ENCODE data around the gene GRIP1. TPM values are rescaled to one million over a fixed set of nuclear protein-coding genes. Genes with fewer than 3 reads are reported as not detected.

The GRIP1 gene
- total and polyA plus RNA-seq, 2 experiments from 2014 or later, result 5.1 to 13.7 TPM

DNA sequence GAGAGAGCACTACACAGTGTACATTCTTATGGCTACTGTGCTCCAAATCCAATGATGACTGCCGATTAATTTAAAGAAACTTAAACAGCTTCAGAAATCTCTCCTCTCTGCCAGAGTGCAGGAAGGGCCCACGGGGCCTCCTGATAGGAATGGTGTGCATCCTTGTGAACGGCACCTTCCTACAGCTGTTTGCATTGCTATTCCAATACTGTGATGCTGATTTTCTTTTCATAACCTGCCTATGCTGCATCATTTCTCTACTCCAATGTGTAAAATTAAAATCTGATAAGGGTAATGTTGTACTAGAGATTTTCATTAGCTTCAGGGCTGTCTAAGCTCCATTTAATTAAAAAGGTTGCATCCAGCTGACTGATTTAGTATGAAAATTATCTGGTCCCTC is 217.5 kb downstream of the GRIP1 start:
- Histone ChIP-seq H3K79me2 (replicated peaks; ENCODE audit: insufficient read depth) (no peaks in the 10 kb centered on the region), H3K9me2 (ENCODE audit: insufficient read depth) (0 out of 2 replicates have a peak, but pooled peaks cover 4% of the 10 kb centered on the region), H3F3A (replicated peaks; ENCODE audit: low read depth) (no peaks in the 10 kb centered on the region), H3K4me3 (no peak overlapping the region), H3K27ac (ENCODE audit: low read depth) (no peak overlapping the region), H3K4me1 (ENCODE audit: insufficient read depth) (peaks cover 10% of the 10 kb centered on the region), H3K27me3 (ENCODE audit: insufficient read depth) (no peaks in the 10 kb centered on the region), H3K36me3 (ENCODE audit: insufficient read depth) (no peaks in the 10 kb centered on the region), H4K20me1 (replicated peaks; ENCODE audit: insufficient read depth) (no peaks in the 10 kb centered on the region), H2AFZ (no peak overlapping the region), H3K4me2 (no peak overlapping the region)
- H3K4me1 Mint-ChIP-seq, result peaks cover 5% of the 10 kb centered on the region; the same call in 1 of the 3 replicates
- no peaks in the 10 kb centered on the region for H3K36me3 Mint-ChIP-seq (ENCODE audit: low read depth)
- H3K4me3 Mint-ChIP-seq, result no peak overlapping the region
- peaks cover 3% of the 10 kb centered on the region for H3K27me3 Mint-ChIP-seq (ENCODE audit: insufficient read depth, low read depth, poor library complexity)
- H3K9me3 Mint-ChIP-seq, result no peaks in the 10 kb centered on the region
- DNase-seq (ENCODE audit: low spot score) (no peak), ATAC-seq (no peak)
- no peak overlapping the region for H3K27ac Mint-ChIP-seq
- TF ChIP-seq JUNB (IDR thresholded peaks at IDR 0.05; ENCODE audit: unreplicated experiment), result no peak
- no peak for TF ChIP-seq ZNF462 (CRISPR knock-in tag; IDR thresholded peaks at IDR 0.05)
- TF ChIP-seq, protein P1, sequence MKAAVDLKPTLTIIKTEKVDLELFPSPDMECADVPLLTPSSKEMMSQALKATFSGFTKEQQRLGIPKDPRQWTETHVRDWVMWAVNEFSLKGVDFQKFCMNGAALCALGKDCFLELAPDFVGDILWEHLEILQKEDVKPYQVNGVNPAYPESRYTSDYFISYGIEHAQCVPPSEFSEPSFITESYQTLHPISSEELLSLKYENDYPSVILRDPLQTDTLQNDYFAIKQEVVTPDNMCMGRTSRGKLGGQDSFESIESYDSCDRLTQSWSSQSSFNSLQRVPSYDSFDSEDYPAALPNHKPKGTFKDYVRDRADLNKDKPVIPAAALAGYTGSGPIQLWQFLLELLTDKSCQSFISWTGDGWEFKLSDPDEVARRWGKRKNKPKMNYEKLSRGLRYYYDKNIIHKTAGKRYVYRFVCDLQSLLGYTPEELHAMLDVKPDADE (IDR thresholded peaks at IDR 0.05), result no peak
- no peak for TF ChIP-seq EZH2 (IDR thresholded peaks at IDR 0.05; ENCODE audit: low read depth, unreplicated experiment)
- no peak for TF ChIP-seq ZNF114 (CRISPR knock-in tag; IDR thresholded peaks at IDR 0.05)
- TF ChIP-seq STAT1 (IDR thresholded peaks at IDR 0.05; ENCODE audit: unreplicated experiment), result no peak
- no peak for TF ChIP-seq REST (IDR thresholded peaks at IDR 0.05; ENCODE audit: unreplicated experiment)
- TF ChIP-seq EZH2phosphoT487 (IDR thresholded peaks at IDR 0.05; ENCODE audit: unreplicated experiment), result no peak
- no peak for TF ChIP-seq ZNF331 (CRISPR knock-in tag; IDR thresholded peaks at IDR 0.05; ENCODE audit: low read depth)
- no peak for TF ChIP-seq CTCF (conservative IDR thresholded peaks at IDR 0.05; ENCODE audit: low read depth in 2 of 2)
- TF ChIP-seq POLR2AphosphoS5 (IDR thresholded peaks at IDR 0.05; ENCODE audit: low read depth), result no peak
- TF ChIP-seq CREB1 (CRISPR knock-in tag; IDR thresholded peaks at IDR 0.05; ENCODE audit: low read depth), result no peak
- no peak for TF ChIP-seq NANOG (IDR thresholded peaks at IDR 0.05; ENCODE audit: borderline replicate concordance)
